Choroid plexus epithelial cell (primary cell): ENCODE measurements around the gene DLL4.

Experiments
- DNase-seq: peaks from one replicate; pipeline ENCODE4 v3.0.0-alpha.2; 2010; ENCODE audit warnings: low read depth
- H3K4me3 ChIP-seq: 2 replicates; pipeline ENCODE4 v1.5.1; 2011; ENCODE audit warnings: low read depth, mild to moderate bottlenecking, control low read depth, low read length, moderate library complexity
- TF ChIP-seq, protein P1 (sequence below): conservative IDR thresholded peaks from 2 replicates; pipeline ENCODE4 v1.5.1; 2011; ENCODE audit warnings: low read depth, mild to moderate bottlenecking, control low read depth, inconsistent platforms, low read length, moderate library complexity

DLL4 gene

DNA sequence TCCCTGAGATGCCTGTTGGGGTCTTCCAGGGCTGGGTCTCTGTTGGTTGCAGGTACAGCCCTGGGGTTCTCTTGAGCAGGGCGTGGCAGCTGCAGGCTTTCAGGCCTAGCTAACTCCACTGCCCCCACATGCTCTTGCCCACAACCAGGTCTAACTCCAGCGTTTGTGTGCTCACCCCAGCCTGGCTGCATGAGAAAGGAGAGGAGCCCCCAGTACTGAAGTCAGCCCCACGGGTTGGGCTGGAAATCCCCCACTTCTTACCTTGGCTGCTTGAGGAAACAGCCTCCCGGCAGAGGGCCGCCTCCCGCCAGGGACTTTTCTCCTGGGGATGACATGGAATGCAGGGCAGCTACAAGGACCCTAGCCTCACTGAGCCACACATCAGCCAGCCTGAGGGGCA, 16.7 kb upstream of the DLL4 start:
- TF ChIP-seq, protein P1, sequence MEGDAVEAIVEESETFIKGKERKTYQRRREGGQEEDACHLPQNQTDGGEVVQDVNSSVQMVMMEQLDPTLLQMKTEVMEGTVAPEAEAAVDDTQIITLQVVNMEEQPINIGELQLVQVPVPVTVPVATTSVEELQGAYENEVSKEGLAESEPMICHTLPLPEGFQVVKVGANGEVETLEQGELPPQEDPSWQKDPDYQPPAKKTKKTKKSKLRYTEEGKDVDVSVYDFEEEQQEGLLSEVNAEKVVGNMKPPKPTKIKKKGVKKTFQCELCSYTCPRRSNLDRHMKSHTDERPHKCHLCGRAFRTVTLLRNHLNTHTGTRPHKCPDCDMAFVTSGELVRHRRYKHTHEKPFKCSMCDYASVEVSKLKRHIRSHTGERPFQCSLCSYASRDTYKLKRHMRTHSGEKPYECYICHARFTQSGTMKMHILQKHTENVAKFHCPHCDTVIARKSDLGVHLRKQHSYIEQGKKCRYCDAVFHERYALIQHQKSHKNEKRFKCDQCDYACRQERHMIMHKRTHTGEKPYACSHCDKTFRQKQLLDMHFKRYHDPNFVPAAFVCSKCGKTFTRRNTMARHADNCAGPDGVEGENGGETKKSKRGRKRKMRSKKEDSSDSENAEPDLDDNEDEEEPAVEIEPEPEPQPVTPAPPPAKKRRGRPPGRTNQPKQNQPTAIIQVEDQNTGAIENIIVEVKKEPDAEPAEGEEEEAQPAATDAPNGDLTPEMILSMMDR, result no peak
- H3K4me3 ChIP-seq, result no peak overlapping the region
- no peak for DNase-seq

DNA sequence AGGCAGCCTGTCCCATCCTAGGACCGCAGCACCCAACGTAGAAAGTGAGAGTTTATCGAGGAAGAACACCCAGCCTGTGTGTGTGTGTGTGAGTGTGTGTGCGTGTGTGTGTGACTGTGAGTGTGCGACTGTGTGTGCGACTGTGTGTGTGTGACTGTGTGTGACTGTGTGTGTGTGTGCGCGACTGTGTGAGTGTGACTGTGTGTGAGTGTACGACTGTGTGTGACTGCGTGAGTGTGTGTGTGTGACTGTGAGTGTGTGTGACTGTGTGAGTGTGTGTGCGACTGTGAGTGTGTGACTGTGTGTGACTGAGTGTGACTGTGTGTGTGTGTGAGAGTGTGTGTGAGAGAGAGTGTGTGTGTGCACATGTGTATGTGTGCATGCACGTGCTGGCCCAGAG, 15.1 kb upstream of the DLL4 start:
- TF ChIP-seq, protein P1, result no peak
- H3K4me3 ChIP-seq, result no peak overlapping the region
- no peak for DNase-seq

DNA sequence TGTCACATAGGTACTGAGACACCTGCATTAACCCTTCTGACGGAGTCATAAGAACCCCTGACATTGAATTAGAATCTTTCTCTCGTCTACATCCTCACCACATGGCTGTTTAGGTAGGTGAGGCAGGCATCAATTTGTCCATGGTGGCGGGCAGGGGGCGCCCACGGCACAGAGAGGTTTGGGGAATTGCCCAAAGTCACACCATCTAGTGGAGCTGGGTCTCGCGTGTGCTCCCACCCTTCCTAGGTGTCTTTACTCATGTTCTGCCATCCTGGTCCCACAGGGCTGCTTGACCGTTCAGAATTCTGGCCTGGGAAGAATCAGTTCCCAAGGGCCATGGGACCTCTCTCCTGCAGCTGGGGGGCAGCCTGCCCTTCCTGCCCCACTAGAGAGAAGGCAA, 14.7 kb upstream of the DLL4 start:
- TF ChIP-seq, protein P1, result no peak
- no peak for DNase-seq
- no peak overlapping the region for H3K4me3 ChIP-seq

DNA sequence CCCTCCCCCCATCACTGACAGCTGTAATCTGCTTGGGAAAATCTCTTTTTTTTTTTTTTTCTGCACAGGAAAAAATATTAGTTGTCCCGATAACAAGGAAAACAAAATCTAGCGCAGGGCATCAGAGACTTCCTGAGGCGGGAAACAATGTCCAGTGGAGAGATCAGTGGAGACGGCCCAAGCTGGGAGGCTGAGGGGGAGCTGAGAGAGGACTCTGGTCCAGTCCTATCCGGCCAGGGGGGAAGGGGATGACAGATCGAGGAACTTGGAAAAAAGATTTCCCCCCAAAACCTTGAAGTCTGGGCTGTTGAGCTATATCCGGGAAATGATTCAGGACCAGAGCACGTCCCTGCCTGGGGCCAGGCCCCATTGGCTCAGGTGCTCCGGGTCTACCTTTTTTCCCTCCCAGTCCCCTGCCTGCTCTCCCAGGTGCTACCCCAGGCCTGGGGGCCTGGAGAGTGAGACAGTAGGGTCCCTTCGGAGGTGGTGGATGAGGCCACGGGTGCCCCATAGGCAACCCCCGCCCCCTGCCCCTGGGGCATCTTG, 14.0 kb upstream of the DLL4 start:
- DNase-seq, result no peak
- TF ChIP-seq, protein P1, result no peak
- H3K4me3 ChIP-seq, result no peak overlapping the region

DNA sequence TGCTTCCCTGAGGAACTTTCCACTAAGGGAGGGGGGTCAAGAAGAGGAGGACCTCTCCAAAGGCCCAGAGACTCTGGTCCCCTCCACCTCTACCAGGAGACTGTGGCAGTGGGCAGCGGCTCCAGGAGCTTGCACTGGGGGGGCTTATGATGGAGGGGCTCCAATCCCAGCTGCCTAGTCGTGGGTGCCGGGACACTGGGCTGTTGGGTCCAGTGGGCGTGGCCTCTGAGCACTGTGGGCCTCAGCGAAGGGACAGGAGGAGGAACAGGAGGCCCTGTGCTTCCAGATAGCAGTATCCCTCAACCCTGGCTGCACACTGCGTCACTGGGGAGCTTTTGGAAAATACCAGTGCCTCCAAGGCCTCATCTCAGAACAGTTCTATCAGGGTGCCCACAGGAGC, 13.5 kb upstream of the DLL4 start:
- TF ChIP-seq, protein P1, result no peak
- no peak for DNase-seq
- H3K4me3 ChIP-seq, result no peak overlapping the region

DNA sequence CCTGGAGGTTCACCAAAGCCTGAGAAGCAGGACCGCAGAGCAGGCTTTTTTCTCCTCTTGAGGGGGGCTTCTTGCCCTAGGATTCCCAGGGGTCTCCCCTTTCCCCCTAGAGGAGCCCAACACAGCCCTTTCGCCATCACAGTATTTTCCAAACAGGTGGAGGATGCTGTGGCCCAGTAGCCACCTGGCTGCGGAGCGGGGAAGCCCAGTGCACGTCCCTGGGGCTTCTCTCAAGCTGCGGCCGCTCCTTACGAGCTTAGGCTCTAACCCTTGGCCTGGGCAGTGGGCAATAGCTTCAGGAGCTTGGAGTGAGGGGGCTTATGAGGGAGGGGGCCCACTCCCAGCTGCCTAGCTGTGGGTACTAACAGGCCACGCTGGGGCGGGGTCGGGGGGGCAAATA, 11.6 kb upstream of the DLL4 start:
- no peak overlapping the region for H3K4me3 ChIP-seq
- no peak for DNase-seq
- TF ChIP-seq, protein P1, result no peak

DNA sequence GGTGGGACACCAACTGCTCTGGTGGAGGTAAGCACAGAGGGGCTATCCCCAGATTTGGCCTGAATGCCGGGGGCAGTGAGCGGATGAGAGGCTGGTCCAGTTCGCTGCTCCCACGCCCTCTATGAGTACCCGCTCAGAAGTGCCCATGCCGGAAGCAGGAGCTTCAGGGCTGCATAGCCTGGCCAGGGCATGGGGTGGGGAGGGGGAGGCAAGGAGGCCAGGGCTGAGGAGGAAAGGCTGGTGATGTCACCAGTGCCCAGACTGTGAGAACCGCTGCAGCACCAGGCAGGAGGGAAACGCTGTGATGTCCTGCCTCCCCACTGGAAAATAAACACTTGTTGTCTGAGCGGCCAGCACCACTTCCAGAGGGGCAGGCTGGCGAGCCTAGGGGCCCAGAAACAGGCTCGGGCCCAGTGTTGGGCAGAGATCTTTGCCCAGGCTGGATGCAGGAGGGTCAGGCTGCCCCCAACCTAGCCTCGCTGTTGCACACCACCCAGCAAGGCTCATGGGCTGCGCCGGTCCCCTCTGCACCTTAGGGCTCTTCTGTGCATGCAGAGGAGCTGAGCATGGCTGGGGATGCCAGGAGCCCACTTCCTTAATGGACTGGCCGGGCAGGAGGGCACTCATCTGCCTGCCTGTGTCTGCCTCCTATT, 10.9 kb upstream of the DLL4 start:
- DNase-seq, result no peak
- TF ChIP-seq, protein P1, result no peak
- H3K4me3 ChIP-seq, result no peak overlapping the region
